Suprapubic skin (tissue), 4 donors: ENCODE results near the gene ASL. TPM values are rescaled to one million over a fixed set of nuclear protein-coding genes. Genes with fewer than 3 reads are reported as not detected.
"Not testable (repeated sequence)": the region's sequence is repeated elsewhere in the genome, so short reads cannot be mapped to it uniquely, and the experiment has no call there.

Source experiments
- DNase-seq, 2 donors: peaks; one replicate each; pipeline ENCODE4 v3.0.0-alpha.2; 2019; ENCODE audit warnings: low spot score in 2 of 2
- H3K27ac ChIP-seq: fragments of 200-600 bp; sonication (generic); one replicate; pipeline ENCODE4 v1.5.1; 2019
- H3K27me3 ChIP-seq: fragments of 200-600 bp; sonication (generic); one replicate; pipeline ENCODE4 v1.5.1; 2019
- H3K36me3 ChIP-seq: fragments of 200-600 bp; sonication (generic); one replicate; pipeline ENCODE4 v1.5.1; 2019
- H3K4me1 ChIP-seq: fragments of 200-600 bp; sonication (generic); one replicate; pipeline ENCODE4 v1.5.1; 2019
- H3K4me3 ChIP-seq: fragments of 200-600 bp; sonication (generic); one replicate; pipeline ENCODE4 v1.5.1; 2019; ENCODE audit warnings: mild to moderate bottlenecking
- H3K9me3 ChIP-seq: fragments of 200-600 bp; sonication (generic); one replicate; pipeline ENCODE4 v1.5.1; 2019
- CTCF ChIP-seq, 2 donors: fragments of 200-600 bp in 1 of 2; fragments of 450-650 bp in 1 of 2; sonication (generic) in 1 of 2; IDR thresholded peaks; one replicate each; pipeline ENCODE4 v1.5.1; 2016 to 2019; ENCODE audit warnings: antibody characterized with exemption in 2 of 2, mild to moderate bottlenecking in 1 of 2, moderate library complexity in 1 of 2
- EP300 ChIP-seq: sonication (generic); formaldehyde crosslinking; IDR thresholded peaks from one replicate; pipeline ENCODE4 v1.6.1; 2017; ENCODE audit warnings: antibody characterized with exemption
- POLR2A ChIP-seq, 2 donors: fragments of 450-650 bp; IDR thresholded peaks; one replicate each; pipeline ENCODE4 v1.6.1; 2017; ENCODE audit warnings: antibody characterized with exemption in 2 of 2, mild to moderate bottlenecking in 2 of 2, moderate library complexity in 2 of 2
- POLR2AphosphoS5 ChIP-seq, 3 donors: sonication (generic); formaldehyde crosslinking; IDR thresholded peaks; one replicate each; pipeline ENCODE4 v1.6.1; 2017; ENCODE audit warnings: antibody characterized with exemption in 3 of 3
- WGBS: methylation state at CpG from one replicate; pipeline ENCODE4 v1.1.5; 2018; 5-methylcytosine and 5-hydroxymethylcytosine counted together
- total RNA-seq, 4 donors: library from RNA; depleted of rRNA; stranded (reverse); fragments of >200 nt; gene quantifications; one replicate each; pipeline ENCODE4 v1.1.0, GENCODE V29; 2016

Gene ASL
- total RNA-seq, 4 donors from 2014 or later, result 14.3 to 30.8 (median 22.4) TPM

GRCh38 chr7:66119245-66119850 is 43.7 kb downstream of the ASL start:
- TF ChIP-seq EP300 (no peak), CTCF (IDR thresholded peaks at IDR 0.05) (no peak), POLR2AphosphoS5 (IDR thresholded peaks at IDR 0.05) (no peak)
- H3K27me3 ChIP-seq, result no peaks in the 10 kb centered on the region
- H3K36me3 ChIP-seq, result peaks cover 8% of the 10 kb centered on the region
- peak overlapping the region; percentile 39 for H3K27ac ChIP-seq
- H3K4me3 ChIP-seq, result no peak overlapping the region
- DNase-seq, result no peak
- H3K9me3 ChIP-seq, result no peaks in the 10 kb centered on the region
- peaks cover 61% of the 10 kb centered on the region for H3K4me1 ChIP-seq
- 85% methylated on average over 4 of the region's 4 CpGs for WGBS

- TF ChIP-seq POLR2AphosphoS5 (IDR thresholded peaks at IDR 0.05), result no peak
- TF ChIP-seq CTCF (IDR thresholded peaks at IDR 0.05), result no peak
- TF ChIP-seq POLR2A (IDR thresholded peaks at IDR 0.05), result no peak
- no peak for TF ChIP-seq EP300
- peaks cover 64% of the 10 kb centered on the region for H3K4me1 ChIP-seq
- 90% methylated on average over 9 of the region's 9 CpGs for WGBS
- H3K4me3 ChIP-seq, result no peak overlapping the region
- DNase-seq, result no peak
- no peaks in the 10 kb centered on the region for H3K9me3 ChIP-seq
- H3K36me3 ChIP-seq, result peaks cover 8% of the 10 kb centered on the region
- no peak overlapping the region for H3K27ac ChIP-seq
- no peaks in the 10 kb centered on the region for H3K27me3 ChIP-seq
Measured at GRCh38 chr7:66123175-66123528, 47.5 kb downstream of the ASL start.

- WGBS, result 62% methylated on average over 5 of the region's 5 CpGs
- H3K4me3 ChIP-seq, H3K27ac ChIP-seq, H3K36me3 ChIP-seq, H3K27me3 ChIP-seq, DNase-seq, H3K9me3 ChIP-seq: not testable (repeated sequence)
- peaks cover 52% of the 10 kb centered on the region for H3K4me1 ChIP-seq
Measured at GRCh38 chr7:66124569-66124861, 48.9 kb downstream of the ASL start.

GRCh38 chr7:66125052-66125694 is 49.6 kb downstream of the ASL start:
- no peak overlapping the region for H3K4me3 ChIP-seq
- WGBS, result 18% methylated on average over 4 of the region's 4 CpGs
- DNase-seq, result no peak

GRCh38 chr7:66125781-66126352 is 50.2 kb downstream of the ASL start:
- H3K36me3 ChIP-seq, DNase-seq, H3K4me3 ChIP-seq, H3K27ac ChIP-seq, H3K27me3 ChIP-seq, H3K9me3 ChIP-seq: not testable (repeated sequence)
- peaks cover 45% of the 10 kb centered on the region for H3K4me1 ChIP-seq
- WGBS, result 59% methylated on average over 6 of the region's 6 CpGs

More at GRCh38 chr7:66125052-66125694, 49.6 kb downstream of the ASL start:
- Histone ChIP-seq H3K4me1 (peaks cover 46% of the 10 kb centered on the region), H3K36me3 (peaks cover 8% of the 10 kb centered on the region), H3K27me3 (no peaks in the 10 kb centered on the region), H3K27ac (no peak overlapping the region), H3K9me3 (no peaks in the 10 kb centered on the region)
- no peak for TF ChIP-seq POLR2AphosphoS5 (IDR thresholded peaks at IDR 0.05)
- no peak for TF ChIP-seq EP300
- TF ChIP-seq POLR2A (IDR thresholded peaks at IDR 0.05), result no peak
- TF ChIP-seq CTCF (IDR thresholded peaks at IDR 0.05), result no peak

DNA sequence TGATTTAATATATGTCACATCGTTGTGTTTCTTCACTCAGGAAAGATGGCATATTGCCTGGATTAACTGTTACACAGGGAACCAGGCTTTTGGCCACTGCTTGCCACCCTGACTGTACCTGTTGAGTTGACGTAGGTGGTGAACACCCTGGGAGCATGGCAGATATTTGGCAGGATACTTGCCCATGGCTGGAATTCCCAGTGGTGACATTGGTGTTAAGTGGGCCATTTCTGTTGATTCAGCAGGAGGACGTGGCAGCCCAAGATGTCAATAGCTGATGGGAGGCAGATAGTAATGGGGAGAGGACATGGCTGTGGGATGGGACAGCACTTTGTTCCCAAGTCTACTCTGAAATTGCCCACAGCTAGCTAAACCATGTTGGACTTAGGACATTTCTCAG is 51.6 kb downstream of the ASL start:
- H3K4me1 ChIP-seq, result peaks cover 42% of the 10 kb centered on the region
- not testable (repeated sequence) for H3K9me3 ChIP-seq, H3K27ac ChIP-seq, DNase-seq, H3K4me3 ChIP-seq, H3K27me3 ChIP-seq
- H3K36me3 ChIP-seq, result peaks cover 14% of the 10 kb centered on the region
- 75% methylated on average over 3 of the region's 3 CpGs for WGBS
